WTC11 (cell line): ENCODE results near the gene TOR3A. TPM values are rescaled to one million over a fixed set of nuclear protein-coding genes. Genes with fewer than 3 reads are reported as not detected.
A peak's percentile ranks its signal among the peaks of the same experiment; 100 is the strongest.

ENCODE experiments used
- ATAC-seq: fragments of 200-7000 bp; cut with Tn5 transposase; 2 replicates; pipeline ENCODE4 v1.10.0; 2021; ENCODE audit warnings: mild to moderate bottlenecking, moderate library complexity
- CTCF ChIA-PET: fragments of 300-600 bp; sonication (Branson Sonifier 250); formaldehyde crosslinking; loops from one replicate; lab custom pipeline; 2021; ENCODE audit warnings: antibody characterized with exemption; lab: Charles Lee
- POLR2A ChIA-PET: fragments of 350-600 bp; sonication (Branson Sonifier 250); formaldehyde crosslinking; loops from one replicate; lab custom pipeline; 2021; ENCODE audit warnings: antibody characterized with exemption; lab: Charles Lee
- DNase-seq: peaks from one replicate; pipeline ENCODE4 v3.0.0; 2021; ENCODE audit warnings: low spot score
- H3K27ac Mint-ChIP-seq: 2 replicates; pipeline ENCODE4 v1.8.0; 2021; ENCODE audit warnings: mixed read lengths
- H3K27me3 Mint-ChIP-seq: 2 replicates; pipeline ENCODE4 v1.8.0; 2021; ENCODE audit warnings: low read depth, mild to moderate bottlenecking, moderate library complexity, mixed read lengths
- H3K36me3 Mint-ChIP-seq: 2 replicates; pipeline ENCODE4 v1.8.0; 2021; ENCODE audit warnings: mixed read lengths
- H3K4me1 Mint-ChIP-seq: 2 replicates; pipeline ENCODE4 v1.8.0; 2022; ENCODE audit warnings: mixed read lengths
- H3K4me3 Mint-ChIP-seq: 2 replicates; pipeline ENCODE4 v1.8.0; 2021; ENCODE audit warnings: mild to moderate bottlenecking, moderate library complexity, mixed read lengths
- H3K9me3 Mint-ChIP-seq: 2 replicates; pipeline ENCODE4 v1.8.0; 2021; ENCODE audit warnings: mixed read lengths
- ATF1 ChIP-seq: sonication (generic); formaldehyde crosslinking; IDR thresholded peaks from 2 replicates; pipeline ENCODE4 v1.8.1; 2023; ENCODE audit warnings: mild to moderate bottlenecking, moderate library complexity, missing genetic modification reagents
- FOXP1 ChIP-seq: sonication (generic); formaldehyde crosslinking; IDR thresholded peaks from 2 replicates; pipeline ENCODE4 v1.8.0; 2022; ENCODE audit warnings: missing genetic modification reagents, mild to moderate bottlenecking, moderate library complexity, borderline replicate concordance
- GRHL2 ChIP-seq: fragments of 250-450 bp; sonication (Bioruptor Pico); IDR thresholded peaks from 2 replicates; pipeline ENCODE4 v1.8.0; 2022; ENCODE audit warnings: mild to moderate bottlenecking, moderate library complexity; ENCODE audit not compliant: insufficient replicate concordance, severe bottlenecking
- GTF2I ChIP-seq: fragments of 250-450 bp; sonication (Bioruptor Pico); conservative IDR thresholded peaks from 2 replicates; pipeline ENCODE4 v1.4.0; 2021; ENCODE audit warnings: mild to moderate bottlenecking
- HMGA2 ChIP-seq: fragments of 250-450 bp; sonication (Bioruptor Pico); IDR thresholded peaks from 2 replicates; pipeline ENCODE4 v1.4.0; 2021; ENCODE audit warnings: mild to moderate bottlenecking, moderate library complexity
- JAZF1 ChIP-seq: fragments of 250-450 bp; sonication (Bioruptor Pico); IDR thresholded peaks from 2 replicates; pipeline ENCODE4 v1.9.0; 2021; ENCODE audit warnings: moderate library complexity, mild to moderate bottlenecking, inconsistent platforms
- NFE2L1 ChIP-seq: sonication (generic); formaldehyde crosslinking; IDR thresholded peaks from 2 replicates; pipeline ENCODE4 v1.8.1; 2023; ENCODE audit warnings: missing genetic modification reagents
- RORB ChIP-seq: fragments of 250-450 bp; sonication (Bioruptor Pico); IDR thresholded peaks from 2 replicates; pipeline ENCODE4 v1.9.0; 2021; ENCODE audit warnings: mild to moderate bottlenecking
- SMAD4 ChIP-seq: sonication (generic); formaldehyde crosslinking; IDR thresholded peaks from 2 replicates; pipeline ENCODE4 v1.8.0; 2022; ENCODE audit warnings: mild to moderate bottlenecking, missing genetic modification reagents
- ZNF121 ChIP-seq: sonication (generic); formaldehyde crosslinking; IDR thresholded peaks from 2 replicates; pipeline ENCODE4 v1.8.0; 2023; ENCODE audit warnings: missing genetic modification reagents
- ZNF317 ChIP-seq: sonication (generic); formaldehyde crosslinking; IDR thresholded peaks from 2 replicates; pipeline ENCODE4 v1.8.1; 2023; ENCODE audit warnings: low read depth, mild to moderate bottlenecking, moderate library complexity, missing genetic modification reagents, borderline replicate concordance
- total RNA-seq: library from RNA; stranded (reverse); gene quantifications from 3 replicates; pipeline ENCODE4 v1.2.3, GENCODE V29; 2021
- TF ChIP-seq, protein P1 (sequence below): fragments of 250-450 bp; sonication (Bioruptor Pico); IDR thresholded peaks from 2 replicates; pipeline ENCODE4 v1.9.0; 2021; ENCODE audit warnings: mild to moderate bottlenecking, borderline replicate concordance
- TF ChIP-seq, protein P2 (sequence below): sonication (generic); formaldehyde crosslinking; IDR thresholded peaks from 2 replicates; pipeline ENCODE4 v1.8.0; 2022; ENCODE audit warnings: mild to moderate bottlenecking, missing genetic modification reagents
- TF ChIP-seq, protein P3 (sequence below): sonication (generic); formaldehyde crosslinking; IDR thresholded peaks from 2 replicates; pipeline ENCODE4 v1.8.1; 2023; ENCODE audit warnings: mild to moderate bottlenecking, missing genetic modification reagents, moderate library complexity
- TF ChIP-seq, protein P4 (sequence below): sonication (generic); formaldehyde crosslinking; IDR thresholded peaks from 2 replicates; pipeline ENCODE4 v1.8.1; 2022; ENCODE audit warnings: low read depth, mild to moderate bottlenecking, moderate library complexity, missing genetic modification reagents, borderline replicate concordance
- TF ChIP-seq, protein P5 (sequence below): fragments of 250-450 bp; sonication (Bioruptor Pico); conservative IDR thresholded peaks from 2 replicates; pipeline ENCODE4 v1.9.0; 2021; ENCODE audit warnings: mild to moderate bottlenecking

The TOR3A gene
- total RNA-seq, 1 experiment from 2014 or later: 20.5 TPM

DNA sequence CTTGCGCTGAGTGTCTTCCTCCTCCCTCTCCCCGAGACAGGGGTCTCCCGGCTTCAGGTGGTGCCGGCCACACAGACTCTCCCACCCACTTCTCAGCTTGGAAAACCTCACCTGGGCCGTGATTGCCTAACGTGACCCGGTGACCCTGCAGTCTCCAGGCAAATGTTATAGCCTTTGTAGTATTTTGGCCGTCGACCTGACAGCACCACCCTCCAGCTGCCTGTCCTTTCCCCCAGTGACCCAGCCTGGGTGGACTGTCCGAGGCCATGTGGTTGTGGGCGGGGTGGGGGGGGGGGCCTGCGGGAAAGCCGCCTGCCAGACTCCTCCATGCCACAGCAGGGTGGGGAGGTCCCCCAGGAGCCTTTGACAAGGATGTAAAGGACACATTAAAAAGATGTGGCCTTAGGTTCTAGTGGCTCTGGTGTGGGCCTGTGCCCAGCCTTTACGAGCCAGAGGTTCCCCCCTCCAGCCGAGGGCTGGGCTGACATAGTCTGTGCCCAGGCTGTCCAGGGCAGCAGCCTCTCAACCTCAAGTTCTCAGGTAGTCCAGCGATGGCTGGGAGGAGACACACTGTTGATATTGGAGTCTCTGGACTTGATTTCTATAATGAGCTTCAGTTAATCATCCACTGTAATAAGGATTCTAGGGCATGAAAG is 8.1 kb downstream of the TOR3A start (continued):
- TF ChIP-seq, protein P1, sequence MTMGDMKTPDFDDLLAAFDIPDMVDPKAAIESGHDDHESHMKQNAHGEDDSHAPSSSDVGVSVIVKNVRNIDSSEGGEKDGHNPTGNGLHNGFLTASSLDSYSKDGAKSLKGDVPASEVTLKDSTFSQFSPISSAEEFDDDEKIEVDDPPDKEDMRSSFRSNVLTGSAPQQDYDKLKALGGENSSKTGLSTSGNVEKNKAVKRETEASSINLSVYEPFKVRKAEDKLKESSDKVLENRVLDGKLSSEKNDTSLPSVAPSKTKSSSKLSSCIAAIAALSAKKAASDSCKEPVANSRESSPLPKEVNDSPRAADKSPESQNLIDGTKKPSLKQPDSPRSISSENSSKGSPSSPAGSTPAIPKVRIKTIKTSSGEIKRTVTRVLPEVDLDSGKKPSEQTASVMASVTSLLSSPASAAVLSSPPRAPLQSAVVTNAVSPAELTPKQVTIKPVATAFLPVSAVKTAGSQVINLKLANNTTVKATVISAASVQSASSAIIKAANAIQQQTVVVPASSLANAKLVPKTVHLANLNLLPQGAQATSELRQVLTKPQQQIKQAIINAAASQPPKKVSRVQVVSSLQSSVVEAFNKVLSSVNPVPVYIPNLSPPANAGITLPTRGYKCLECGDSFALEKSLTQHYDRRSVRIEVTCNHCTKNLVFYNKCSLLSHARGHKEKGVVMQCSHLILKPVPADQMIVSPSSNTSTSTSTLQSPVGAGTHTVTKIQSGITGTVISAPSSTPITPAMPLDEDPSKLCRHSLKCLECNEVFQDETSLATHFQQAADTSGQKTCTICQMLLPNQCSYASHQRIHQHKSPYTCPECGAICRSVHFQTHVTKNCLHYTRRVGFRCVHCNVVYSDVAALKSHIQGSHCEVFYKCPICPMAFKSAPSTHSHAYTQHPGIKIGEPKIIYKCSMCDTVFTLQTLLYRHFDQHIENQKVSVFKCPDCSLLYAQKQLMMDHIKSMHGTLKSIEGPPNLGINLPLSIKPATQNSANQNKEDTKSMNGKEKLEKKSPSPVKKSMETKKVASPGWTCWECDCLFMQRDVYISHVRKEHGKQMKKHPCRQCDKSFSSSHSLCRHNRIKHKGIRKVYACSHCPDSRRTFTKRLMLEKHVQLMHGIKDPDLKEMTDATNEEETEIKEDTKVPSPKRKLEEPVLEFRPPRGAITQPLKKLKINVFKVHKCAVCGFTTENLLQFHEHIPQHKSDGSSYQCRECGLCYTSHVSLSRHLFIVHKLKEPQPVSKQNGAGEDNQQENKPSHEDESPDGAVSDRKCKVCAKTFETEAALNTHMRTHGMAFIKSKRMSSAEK: no peak
- TF ChIP-seq FOXP1: no peak
- no peak for TF ChIP-seq HMGA2
- TF ChIP-seq SMAD4 (CRISPR knock-in tag): no peak
- no peak for TF ChIP-seq RORB (CRISPR knock-in tag)
- no peak for TF ChIP-seq NFE2L1 (CRISPR knock-in tag)
- TF ChIP-seq, protein P2, sequence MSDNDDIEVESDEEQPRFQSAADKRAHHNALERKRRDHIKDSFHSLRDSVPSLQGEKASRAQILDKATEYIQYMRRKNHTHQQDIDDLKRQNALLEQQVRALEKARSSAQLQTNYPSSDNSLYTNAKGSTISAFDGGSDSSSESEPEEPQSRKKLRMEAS (CRISPR knock-in tag): no peak
- no peak for TF ChIP-seq ATF1
- TF ChIP-seq, protein P3, sequence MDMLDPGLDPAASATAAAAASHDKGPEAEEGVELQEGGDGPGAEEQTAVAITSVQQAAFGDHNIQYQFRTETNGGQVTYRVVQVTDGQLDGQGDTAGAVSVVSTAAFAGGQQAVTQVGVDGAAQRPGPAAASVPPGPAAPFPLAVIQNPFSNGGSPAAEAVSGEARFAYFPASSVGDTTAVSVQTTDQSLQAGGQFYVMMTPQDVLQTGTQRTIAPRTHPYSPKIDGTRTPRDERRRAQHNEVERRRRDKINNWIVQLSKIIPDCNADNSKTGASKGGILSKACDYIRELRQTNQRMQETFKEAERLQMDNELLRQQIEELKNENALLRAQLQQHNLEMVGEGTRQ (CRISPR knock-in tag): no peak
- no peak for TF ChIP-seq ZNF121
- no peak for TF ChIP-seq JAZF1 (CRISPR knock-in tag)
- TF ChIP-seq, protein P4, sequence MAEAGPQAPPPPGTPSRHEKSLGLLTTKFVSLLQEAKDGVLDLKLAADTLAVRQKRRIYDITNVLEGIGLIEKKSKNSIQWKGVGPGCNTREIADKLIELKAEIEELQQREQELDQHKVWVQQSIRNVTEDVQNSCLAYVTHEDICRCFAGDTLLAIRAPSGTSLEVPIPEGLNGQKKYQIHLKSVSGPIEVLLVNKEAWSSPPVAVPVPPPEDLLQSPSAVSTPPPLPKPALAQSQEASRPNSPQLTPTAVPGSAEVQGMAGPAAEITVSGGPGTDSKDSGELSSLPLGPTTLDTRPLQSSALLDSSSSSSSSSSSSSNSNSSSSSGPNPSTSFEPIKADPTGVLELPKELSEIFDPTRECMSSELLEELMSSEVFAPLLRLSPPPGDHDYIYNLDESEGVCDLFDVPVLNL (CRISPR knock-in tag): no peak
- TF ChIP-seq, all 79 proteins: peak for 0

DNA sequence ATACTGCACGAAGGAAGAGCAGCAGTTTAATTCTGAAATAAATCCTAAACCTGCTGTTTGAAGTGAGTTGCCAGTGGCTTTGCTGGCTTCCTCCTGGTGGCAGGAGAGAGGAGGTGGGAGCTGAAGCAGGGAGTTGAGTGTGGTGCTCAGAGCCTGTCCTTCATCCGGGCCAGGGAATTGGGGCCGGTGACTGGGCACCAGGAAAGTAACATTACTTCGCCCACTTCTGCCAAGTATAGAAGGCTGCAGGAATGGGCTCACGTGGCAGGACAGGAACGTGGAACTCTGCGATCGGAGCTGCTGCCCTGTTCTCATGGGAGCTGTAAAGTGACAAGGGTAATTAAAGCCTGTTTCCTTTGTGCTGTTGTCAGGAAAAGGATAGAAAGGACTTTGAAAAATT is 8.7 kb downstream of the TOR3A start:
- H3K4me3 Mint-ChIP-seq: no peak overlapping the region
- H3K9me3 Mint-ChIP-seq: no peaks in the 10 kb centered on the region
- DNase-seq (no peak), ATAC-seq (no peak)
- CTCF ChIA-PET: interaction anchor here (0.8 kb wide), 1 partner anchor 15 kb away, joined by 5 read pairs; no protein-coding TSS in a partner anchor
- POLR2A ChIA-PET: no interaction called here
- no peaks in the 10 kb centered on the region for H3K27me3 Mint-ChIP-seq
- H3K36me3 Mint-ChIP-seq: peaks cover 46% of the 10 kb centered on the region
- no peak for TF ChIP-seq ZNF317
- peak overlapping the region; percentile 53; the same call in 1 of the 2 replicates for H3K27ac Mint-ChIP-seq
- peaks cover 30% of the 10 kb centered on the region for H3K4me1 Mint-ChIP-seq

DNA sequence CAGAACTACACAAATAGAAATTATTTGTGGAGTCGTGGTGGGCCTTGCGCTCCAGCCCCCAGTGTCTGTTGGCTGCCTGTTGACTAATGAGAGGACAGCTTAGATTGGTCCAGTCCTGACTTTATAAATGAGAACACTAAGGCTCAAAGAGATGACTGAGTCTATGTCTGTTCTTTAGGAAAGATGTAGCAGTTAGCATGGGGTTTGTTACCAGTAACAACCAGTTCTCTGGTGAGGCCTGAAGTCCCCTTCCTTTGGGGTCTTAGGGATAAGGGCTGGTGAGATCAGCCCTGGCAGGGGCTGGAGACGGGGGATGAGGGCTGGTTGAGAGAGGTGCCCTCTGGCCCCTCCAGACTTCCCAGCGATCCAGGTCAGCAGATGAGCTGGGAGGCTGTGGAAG is 9.1 kb downstream of the TOR3A start:
- H3K27ac Mint-ChIP-seq: no peak overlapping the region; the same call in 1 of the 2 replicates
- ChIA-PET CTCF (interaction anchor here (0.8 kb wide), 1 partner anchor 14 kb away, joined by 5 read pairs; no protein-coding TSS in a partner anchor), POLR2A (no interaction called here)
- H3K36me3 Mint-ChIP-seq: peaks cover 46% of the 10 kb centered on the region
- ATAC-seq (no peak), DNase-seq (no peak)
- H3K4me3 Mint-ChIP-seq: no peak overlapping the region
- no peaks in the 10 kb centered on the region for H3K27me3 Mint-ChIP-seq
- TF ChIP-seq GRHL2: no peak
- TF ChIP-seq, protein P5, sequence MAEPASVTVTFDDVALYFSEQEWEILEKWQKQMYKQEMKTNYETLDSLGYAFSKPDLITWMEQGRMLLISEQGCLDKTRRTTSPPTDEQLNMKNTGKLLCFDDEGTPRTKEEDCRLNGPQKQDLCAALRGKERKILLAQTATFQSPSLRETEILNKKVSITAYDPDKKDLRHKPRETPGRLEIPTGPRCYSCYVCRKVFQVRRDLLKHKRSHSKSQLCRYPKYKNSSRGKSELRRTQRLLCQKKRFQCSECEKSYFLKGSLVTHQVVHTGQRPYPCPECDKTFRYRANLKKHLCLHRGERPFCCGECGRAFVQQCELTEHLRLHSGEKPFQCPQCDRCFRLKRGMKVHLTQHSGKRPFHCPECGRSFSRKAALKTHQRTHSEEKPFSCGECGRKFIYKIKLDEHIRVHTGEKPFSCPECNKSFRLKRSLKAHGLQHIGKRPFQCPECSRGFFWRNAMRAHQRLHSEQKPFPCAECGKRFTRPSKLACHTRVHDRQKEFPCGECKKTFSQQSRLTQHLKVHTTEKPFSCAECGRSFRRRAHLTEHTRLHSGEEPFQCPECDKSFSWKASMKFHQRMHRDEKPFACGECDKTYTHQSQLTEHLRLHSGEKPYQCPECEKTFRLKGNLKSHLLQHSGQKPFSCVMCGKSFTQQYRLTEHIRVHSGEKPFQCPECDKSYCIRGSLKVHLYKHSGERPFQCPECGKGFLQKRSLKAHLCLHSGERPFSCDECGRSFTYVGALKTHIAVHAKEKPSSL: no peak
- no peak for TF ChIP-seq GTF2I
- no peaks in the 10 kb centered on the region for H3K9me3 Mint-ChIP-seq
- H3K4me1 Mint-ChIP-seq: peaks cover 30% of the 10 kb centered on the region
